GM18867 (cell line): ENCODE measurements around the gene BLOC1S1.
"Not testable (repeated sequence)": the region's sequence is repeated elsewhere in the genome, so short reads cannot be mapped to it uniquely, and the experiment has no call there.

ENCODE experiments used
- ATAC-seq: cut with Tn5 transposase; IDR thresholded peaks from one replicate; pipeline ENCODE4 v1.9.1; 2021; ENCODE audit warnings: mild to moderate bottlenecking, moderate library complexity; ENCODE audit not compliant: unreplicated experiment

The BLOC1S1 gene

DNA sequence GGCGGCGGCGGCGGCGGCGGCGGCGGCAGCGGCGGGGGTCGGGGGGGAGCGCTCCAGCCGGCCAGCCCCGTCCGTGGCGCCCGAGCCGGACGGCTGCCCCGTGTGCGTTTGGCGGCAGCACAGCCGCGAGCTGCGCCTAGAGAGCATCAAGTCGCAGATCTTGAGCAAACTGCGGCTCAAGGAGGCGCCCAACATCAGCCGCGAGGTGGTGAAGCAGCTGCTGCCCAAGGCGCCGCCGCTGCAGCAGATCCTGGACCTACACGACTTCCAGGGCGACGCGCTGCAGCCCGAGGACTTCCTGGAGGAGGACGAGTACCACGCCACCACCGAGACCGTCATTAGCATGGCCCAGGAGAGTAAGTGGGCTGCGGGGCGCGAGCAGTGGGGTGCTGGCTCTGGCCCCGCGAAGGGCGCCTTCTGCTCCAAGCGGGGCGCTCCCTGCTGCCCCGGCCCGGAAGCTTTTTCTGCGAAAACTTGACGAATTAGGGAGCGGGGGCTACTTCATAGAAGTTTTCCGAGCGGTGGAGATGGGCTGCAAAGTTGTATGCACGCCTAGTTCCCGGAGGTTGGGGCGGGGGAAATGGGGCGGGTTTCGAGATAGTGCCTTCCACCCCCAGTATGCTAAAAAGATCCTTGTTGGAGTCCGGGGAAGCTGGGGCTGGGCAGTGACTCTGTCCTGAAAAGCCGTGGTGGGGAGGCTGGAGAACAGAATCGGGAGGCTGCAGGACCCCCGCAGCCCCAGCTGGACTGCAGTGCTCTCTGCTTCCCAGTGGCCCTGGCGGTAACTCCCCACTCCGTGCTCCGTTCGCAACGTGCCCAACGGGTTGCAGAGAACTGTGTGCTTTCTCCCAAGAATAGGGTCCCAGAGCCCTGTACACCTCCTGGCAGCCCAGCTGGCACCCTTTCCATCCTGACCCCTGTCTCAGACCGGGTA lies 27.8 kb downstream of the BLOC1S1 start:
- ATAC-seq: peak; percentile 58

DNA sequence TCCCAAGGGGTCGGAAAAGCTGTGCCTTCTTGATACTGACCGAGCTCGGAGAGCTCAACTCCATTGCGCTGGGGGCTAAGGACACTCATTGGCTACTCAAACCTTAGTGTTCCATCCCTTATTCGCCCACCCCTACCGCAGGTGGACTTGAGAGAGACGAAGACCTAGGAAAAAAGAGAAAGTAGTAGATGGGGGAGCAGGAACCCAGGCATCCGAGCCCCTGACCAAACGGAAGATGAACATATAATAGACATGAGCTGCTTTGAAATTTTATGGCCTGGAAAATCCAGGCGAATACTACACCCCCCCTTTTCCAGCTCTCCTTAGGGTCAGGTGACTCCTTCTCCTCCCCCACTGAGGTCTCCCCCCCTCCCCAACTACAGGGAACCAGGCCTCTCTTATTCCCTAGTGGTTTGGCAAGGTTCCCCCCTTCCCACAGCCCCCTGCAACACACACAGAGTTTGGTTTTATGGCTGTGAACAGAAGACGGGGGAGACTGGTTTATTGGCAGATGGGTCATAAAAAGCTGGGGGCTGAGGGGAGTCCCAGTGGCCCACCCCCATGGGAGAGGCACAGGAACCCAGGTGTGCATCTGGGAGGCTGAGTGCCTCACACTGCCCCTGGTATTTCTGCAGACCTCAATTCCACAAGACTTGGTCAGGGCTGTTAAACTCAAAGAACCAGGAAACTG lies 28.6 kb downstream of the BLOC1S1 start:
- no peak for ATAC-seq

GRCh38 chr12:55745361-55746173 lies 29.7 kb downstream of the BLOC1S1 start:
- ATAC-seq: no peak

DNA sequence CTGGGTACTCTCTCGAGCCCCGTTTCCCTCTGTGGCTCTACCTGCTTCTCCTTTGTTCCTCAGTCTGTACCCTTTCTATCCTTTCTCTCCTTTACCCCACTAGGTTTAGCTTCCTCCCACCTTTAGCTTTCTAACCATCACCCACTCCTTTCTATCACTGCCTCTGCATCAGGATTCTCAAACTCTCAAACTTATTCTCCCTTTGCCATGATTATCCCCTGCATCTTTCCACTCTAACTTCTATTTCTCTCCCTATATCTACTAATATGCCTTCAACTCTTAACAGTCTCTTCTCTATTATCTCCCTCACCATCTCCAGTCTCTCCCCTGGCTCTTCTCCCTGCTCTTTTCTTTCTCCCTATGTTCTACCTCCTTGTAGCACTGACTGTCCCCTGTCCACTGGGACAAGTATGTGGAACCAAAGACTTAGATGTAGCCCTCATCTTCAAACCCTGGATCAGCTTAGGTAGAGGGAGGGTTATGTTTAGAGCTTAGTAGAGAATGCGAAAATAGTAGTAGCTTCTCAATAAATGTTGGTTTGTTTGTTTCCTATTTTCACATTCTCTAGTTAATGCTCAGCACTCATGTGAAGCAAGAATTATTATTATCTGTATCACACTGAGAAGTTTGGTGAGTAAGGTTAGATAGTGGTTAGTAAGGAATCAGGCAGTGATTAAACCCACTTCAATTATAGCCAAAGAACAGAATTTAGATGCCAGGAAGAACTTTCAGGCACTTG lies 30.5 kb downstream of the BLOC1S1 start:
- ATAC-seq: no peak

GRCh38 chr12:55746913-55747231 lies 31.0 kb downstream of the BLOC1S1 start:
- ATAC-seq: no peak

- ATAC-seq: no peak
Measured at GRCh38 chr12:55748230-55748993, 32.6 kb downstream of the BLOC1S1 start.

DNA sequence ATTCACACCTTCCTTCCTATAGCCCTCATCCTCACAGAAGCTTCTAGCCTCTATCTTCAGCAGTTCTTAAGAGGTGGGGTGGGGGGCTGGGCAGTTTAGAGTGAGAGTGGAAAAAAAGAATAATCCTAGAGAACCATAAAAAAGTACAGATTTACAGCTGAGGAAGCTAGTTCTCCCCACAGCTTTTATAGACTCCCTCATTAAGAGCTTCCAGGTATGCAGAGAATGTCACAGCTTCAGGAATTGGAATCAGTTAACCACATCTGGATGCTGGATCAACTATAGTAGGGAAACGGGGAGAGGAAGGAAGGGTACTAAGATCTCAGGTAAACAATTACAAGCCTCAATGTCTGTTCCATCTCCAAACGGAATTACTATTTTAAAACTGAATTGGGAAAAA lies 39.4 kb downstream of the BLOC1S1 start:
- ATAC-seq: no peak

GRCh38 chr12:55757701-55758100 lies 41.9 kb downstream of the BLOC1S1 start:
- ATAC-seq: no peak

- not testable (repeated sequence) for ATAC-seq
Measured at GRCh38 chr12:55758575-55758974, 42.7 kb downstream of the BLOC1S1 start.

DNA sequence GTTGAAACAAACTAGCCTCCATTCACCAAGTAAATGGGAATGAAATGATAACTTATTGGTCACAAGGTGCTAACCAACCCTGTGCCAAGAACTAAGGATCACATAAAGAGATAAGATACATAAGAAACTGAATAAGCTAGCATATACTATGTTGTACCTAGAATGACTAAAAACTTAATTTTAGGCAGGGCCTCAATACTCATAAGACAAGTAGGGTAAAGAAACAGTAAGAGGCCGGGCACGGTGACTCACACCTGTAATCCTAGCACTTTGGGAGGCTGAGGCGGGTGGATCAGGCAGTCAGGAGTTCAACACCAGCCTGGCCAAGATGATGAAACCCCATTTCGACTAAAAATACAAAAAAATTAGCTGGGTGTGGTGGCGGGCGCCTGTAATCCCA lies 44.8 kb downstream of the BLOC1S1 start:
- ATAC-seq: no peak

- no peak for ATAC-seq
Measured at GRCh38 chr12:55762646-55763045, 46.8 kb downstream of the BLOC1S1 start.

- no peak for ATAC-seq
Measured at GRCh38 chr12:55765736-55766290, 50.0 kb downstream of the BLOC1S1 start.

GRCh38 chr12:55767156-55767555 lies 51.3 kb downstream of the BLOC1S1 start:
- ATAC-seq: no peak
